Smooth muscle cell (in vitro differentiated cells): ENCODE results near the gene ASB1. TPM values are rescaled to one million over a fixed set of nuclear protein-coding genes. Genes with fewer than 3 reads are reported as not detected.

Source experiments
- DNase-seq: peaks from one replicate; lab custom pipeline; 2025; ENCODE audit not compliant: unreplicated experiment; lab: John Stamatoyannopoulos, UW
- H2AFZ ChIP-seq: fragments of 200-600 bp; sonication (generic); 2 replicates; pipeline ENCODE4 v1.6.0; 2016; ENCODE audit warnings: antibody characterized with exemption, low read depth, mild to moderate bottlenecking
- H3F3A ChIP-seq: fragments of 200-600 bp; sonication (generic); 2 replicates; pipeline ENCODE4 v1.6.0; 2017; ENCODE audit warnings: antibody characterized with exemption, low read depth
- H3K27ac ChIP-seq: fragments of 200-600 bp; sonication (generic); 2 replicates; pipeline ENCODE4 v1.5.1; 2016; ENCODE audit warnings: low read depth, mild to moderate bottlenecking
- H3K27me3 ChIP-seq: fragments of 200-600 bp; sonication (generic); 2 replicates; pipeline ENCODE4 v1.6.1; 2016; ENCODE audit warnings: low read depth, mild to moderate bottlenecking
- H3K36me3 ChIP-seq: fragments of 200-600 bp; sonication (generic); 2 replicates; pipeline ENCODE4 v1.5.1; 2016; ENCODE audit warnings: low read depth
- H3K4me1 ChIP-seq: fragments of 200-600 bp; sonication (generic); 2 replicates; pipeline ENCODE4 v1.5.1; 2016; ENCODE audit warnings: low read depth
- H3K4me2 ChIP-seq: fragments of 200-600 bp; sonication (generic); 2 replicates; pipeline ENCODE4 v1.6.0; 2016; ENCODE audit warnings: mild to moderate bottlenecking
- H3K4me3 ChIP-seq: fragments of 200-600 bp; sonication (generic); 2 replicates; pipeline ENCODE4 v1.5.1; 2016; ENCODE audit warnings: mild to moderate bottlenecking
- H3K79me2 ChIP-seq: fragments of 200-600 bp; sonication (generic); 2 replicates; pipeline ENCODE4 v1.6.0; 2016; ENCODE audit warnings: low read depth, mild to moderate bottlenecking
- H3K9ac ChIP-seq: fragments of 200-600 bp; sonication (generic); 2 replicates; pipeline ENCODE4 v1.6.0; 2016; ENCODE audit warnings: low read depth
- H3K9me3 ChIP-seq: fragments of 200-600 bp; sonication (generic); replicated peaks from 2 replicates; pipeline ENCODE4 v1.5.1; 2016; ENCODE audit warnings: low read depth
- H4K20me1 ChIP-seq: fragments of 200-600 bp; sonication (generic); 2 replicates; pipeline ENCODE4 v1.6.0; 2016; ENCODE audit warnings: low read depth
- WGBS: methylation state at CpG from one replicate; pipeline ENCODE4 v1.1.7; 2016; ENCODE audit warnings: low lambda C conversion rate; 5-methylcytosine and 5-hydroxymethylcytosine counted together
- polyA plus RNA-seq: library from polyadenylated mRNA; unstranded; fragments of >200 nt; fragmentation: Nextera tagmentation; extraction: Ambion mirVana; gene quantifications from 2 replicates; pipeline ENCODE4 v1.2.1, GENCODE V29; 2016
- total RNA-seq: library from RNA; depleted of rRNA; stranded (reverse); fragments of >200 nt; gene quantifications from 2 replicates; pipeline ENCODE4 v1.2.3, GENCODE V29; 2014
- TF ChIP-seq, protein P1 (sequence below): fragments of 200-600 bp; sonication (generic); IDR thresholded peaks from 2 replicates; pipeline ENCODE4 v1.5.1; 2017; ENCODE audit warnings: borderline replicate concordance, mild to moderate bottlenecking, antibody characterized with exemption; ENCODE audit not compliant: insufficient read depth, poor library complexity, severe bottlenecking

ASB1 gene
- total and polyA plus RNA-seq, 2 experiments from 2014 or later: 24.8 to 27.3 TPM

DNA sequence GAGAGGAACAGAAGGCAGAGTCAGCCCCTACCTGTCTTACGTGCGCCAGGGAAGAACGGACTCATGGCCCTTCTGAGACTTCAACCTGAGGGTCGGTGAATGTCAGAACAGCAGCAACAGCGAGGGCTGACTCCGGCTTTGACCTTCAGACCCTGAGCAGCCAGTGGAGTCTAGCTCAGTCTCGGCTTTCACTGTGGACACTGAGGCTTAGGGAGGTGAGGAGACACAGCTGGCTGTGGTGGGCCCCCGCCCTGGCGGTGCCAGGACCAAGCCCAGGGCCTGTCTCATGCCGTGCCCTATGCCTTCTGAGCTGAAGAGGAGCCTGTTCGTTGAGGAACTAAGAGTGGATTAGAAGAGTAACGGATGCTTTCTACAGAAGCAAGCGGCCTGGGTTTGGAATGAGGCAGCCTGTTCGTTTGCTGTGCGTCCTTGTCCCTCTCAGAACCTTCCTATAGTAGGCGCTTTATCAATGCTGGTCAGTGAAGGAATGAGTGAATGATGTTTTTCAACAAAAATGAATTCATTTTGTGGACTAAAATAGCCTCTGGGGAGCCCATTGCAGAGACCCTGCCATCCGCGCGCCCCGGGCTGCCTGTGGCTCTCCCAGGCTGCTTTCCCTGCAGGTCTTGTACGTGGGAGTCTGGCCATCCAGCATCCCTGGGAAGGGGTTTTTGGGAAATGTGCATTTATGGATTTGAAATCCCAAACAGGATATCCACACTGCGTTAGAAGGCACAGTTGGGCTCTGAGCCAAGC is 38.9 kb downstream of the ASB1 start:
- Histone ChIP-seq H3K4me2 (no peak overlapping the region), H3K36me3 (no peaks in the 10 kb centered on the region), H3F3A (no peaks in the 10 kb centered on the region), H4K20me1 (no peaks in the 10 kb centered on the region), H3K4me1 (no peaks in the 10 kb centered on the region), H3K79me2 (no peaks in the 10 kb centered on the region), H3K27ac (no peak overlapping the region), H3K9ac (no peak overlapping the region), H3K4me3 (no peak overlapping the region), H3K27me3 (no peaks in the 10 kb centered on the region), H3K9me3 (no peaks in the 10 kb centered on the region), H2AFZ (no peak overlapping the region)
- WGBS: 91% methylated on average over 22 of the region's 22 CpGs
- DNase-seq: no peak
- TF ChIP-seq, protein P1, sequence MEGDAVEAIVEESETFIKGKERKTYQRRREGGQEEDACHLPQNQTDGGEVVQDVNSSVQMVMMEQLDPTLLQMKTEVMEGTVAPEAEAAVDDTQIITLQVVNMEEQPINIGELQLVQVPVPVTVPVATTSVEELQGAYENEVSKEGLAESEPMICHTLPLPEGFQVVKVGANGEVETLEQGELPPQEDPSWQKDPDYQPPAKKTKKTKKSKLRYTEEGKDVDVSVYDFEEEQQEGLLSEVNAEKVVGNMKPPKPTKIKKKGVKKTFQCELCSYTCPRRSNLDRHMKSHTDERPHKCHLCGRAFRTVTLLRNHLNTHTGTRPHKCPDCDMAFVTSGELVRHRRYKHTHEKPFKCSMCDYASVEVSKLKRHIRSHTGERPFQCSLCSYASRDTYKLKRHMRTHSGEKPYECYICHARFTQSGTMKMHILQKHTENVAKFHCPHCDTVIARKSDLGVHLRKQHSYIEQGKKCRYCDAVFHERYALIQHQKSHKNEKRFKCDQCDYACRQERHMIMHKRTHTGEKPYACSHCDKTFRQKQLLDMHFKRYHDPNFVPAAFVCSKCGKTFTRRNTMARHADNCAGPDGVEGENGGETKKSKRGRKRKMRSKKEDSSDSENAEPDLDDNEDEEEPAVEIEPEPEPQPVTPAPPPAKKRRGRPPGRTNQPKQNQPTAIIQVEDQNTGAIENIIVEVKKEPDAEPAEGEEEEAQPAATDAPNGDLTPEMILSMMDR: no peak

DNA sequence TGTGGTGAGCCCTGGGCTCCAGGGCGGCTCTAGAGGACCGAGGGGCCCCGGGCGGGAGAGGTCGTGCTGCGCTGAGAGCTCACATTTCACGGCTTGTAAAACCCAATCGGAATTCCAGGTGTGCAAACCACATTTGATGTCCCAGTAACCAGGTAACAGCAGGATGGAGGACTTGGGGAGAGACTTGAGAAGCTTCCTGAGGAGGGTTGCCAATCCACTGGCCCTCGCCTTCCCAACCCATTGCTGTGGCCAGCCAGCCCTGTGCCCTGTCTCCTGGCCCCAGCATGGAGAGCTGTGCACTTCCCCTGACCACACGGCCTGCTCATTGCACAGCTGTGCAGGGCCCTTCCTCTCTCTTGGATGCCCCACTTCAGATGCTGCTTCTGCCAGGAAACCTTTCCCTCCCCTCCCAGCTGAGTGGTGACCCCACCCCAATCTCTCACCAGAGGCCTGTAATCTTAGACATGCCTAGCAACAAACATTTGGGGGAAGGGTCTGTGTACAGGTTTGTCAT is 39.6 kb downstream of the ASB1 start:
- no peak overlapping the region for H3K9ac ChIP-seq
- no peaks in the 10 kb centered on the region for H3K79me2 ChIP-seq
- no peaks in the 10 kb centered on the region for H3K27me3 ChIP-seq
- no peak overlapping the region for H3K4me2 ChIP-seq
- H3K4me3 ChIP-seq: no peak overlapping the region
- 92% methylated on average over 10 of the region's 10 CpGs for WGBS
- no peaks in the 10 kb centered on the region for H3K36me3 ChIP-seq
- no peaks in the 10 kb centered on the region for H3F3A ChIP-seq
- DNase-seq: no peak
- H3K27ac ChIP-seq: no peak overlapping the region
- H3K4me1 ChIP-seq: no peaks in the 10 kb centered on the region
- H4K20me1 ChIP-seq: no peaks in the 10 kb centered on the region
- no peak overlapping the region for H2AFZ ChIP-seq
- TF ChIP-seq, protein P1: no peak
- H3K9me3 ChIP-seq: no peaks in the 10 kb centered on the region

DNA sequence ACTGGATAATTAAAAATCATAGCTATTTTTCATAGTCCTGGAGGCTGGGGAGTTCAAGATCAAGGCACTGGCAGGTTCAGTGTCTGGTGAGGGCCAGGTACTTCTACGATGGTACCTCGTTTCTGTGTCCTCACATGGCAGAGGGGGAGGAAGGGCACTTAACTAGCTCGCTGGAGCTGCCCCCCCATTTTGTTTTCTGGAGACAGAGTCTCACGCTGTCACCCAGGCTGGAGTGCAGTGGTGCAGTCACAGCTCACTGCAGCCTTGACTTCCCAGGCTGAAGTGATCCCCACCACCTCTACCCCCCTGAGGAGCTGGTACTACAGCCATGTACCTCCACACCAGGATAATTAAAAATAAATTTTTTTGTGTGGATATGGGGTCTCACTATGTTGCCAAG is 40.3 kb downstream of the ASB1 start:
- no peaks in the 10 kb centered on the region for H3F3A ChIP-seq
- no peaks in the 10 kb centered on the region for H3K4me1 ChIP-seq
- H4K20me1 ChIP-seq: no peaks in the 10 kb centered on the region
- TF ChIP-seq, protein P1: no peak
- no peak overlapping the region for H3K9ac ChIP-seq
- no peak overlapping the region for H3K4me2 ChIP-seq
- no peak overlapping the region for H3K4me3 ChIP-seq
- H3K27ac ChIP-seq: no peak overlapping the region
- no peaks in the 10 kb centered on the region for H3K9me3 ChIP-seq
- no peak for DNase-seq
- no peak overlapping the region for H2AFZ ChIP-seq
- no peaks in the 10 kb centered on the region for H3K36me3 ChIP-seq
- H3K27me3 ChIP-seq: no peaks in the 10 kb centered on the region
- 89% methylated on average over 4 of the region's 4 CpGs for WGBS
- H3K79me2 ChIP-seq: no peaks in the 10 kb centered on the region

DNA sequence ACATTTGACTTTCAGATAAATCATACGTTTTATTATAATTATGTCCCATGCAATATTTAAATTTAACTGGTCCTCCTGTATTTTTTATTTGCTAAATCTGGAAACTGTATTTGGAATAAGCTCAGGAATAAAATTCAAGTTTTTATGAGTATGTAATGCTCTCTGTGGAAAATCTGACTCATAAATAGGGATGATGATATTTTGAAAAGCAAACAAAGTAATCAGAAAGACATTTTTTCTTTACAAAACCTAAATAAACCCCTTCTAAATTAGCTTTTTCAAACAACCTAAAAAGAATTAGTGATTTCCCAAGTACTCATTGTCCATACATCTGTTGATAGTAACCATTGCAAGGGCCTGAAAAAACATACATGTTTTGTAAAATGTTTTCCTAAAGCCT is 41.1 kb downstream of the ASB1 start:
- TF ChIP-seq, protein P1: no peak

More for the DNA sequence above, 41.1 kb downstream of the ASB1 start:
- no peaks in the 10 kb centered on the region for H3K79me2 ChIP-seq
- no peaks in the 10 kb centered on the region for H3K27me3 ChIP-seq
- 74% methylated on average over 1 of the region's 1 CpG for WGBS
- H2AFZ ChIP-seq: no peak overlapping the region
- no peak overlapping the region for H3K4me2 ChIP-seq
- H3K27ac ChIP-seq: no peak overlapping the region
- no peaks in the 10 kb centered on the region for H4K20me1 ChIP-seq
- DNase-seq: no peak
- H3F3A ChIP-seq: no peaks in the 10 kb centered on the region
- no peak overlapping the region for H3K9ac ChIP-seq
- H3K4me3 ChIP-seq: no peak overlapping the region
- no peaks in the 10 kb centered on the region for H3K36me3 ChIP-seq
- no peaks in the 10 kb centered on the region for H3K9me3 ChIP-seq
- no peaks in the 10 kb centered on the region for H3K4me1 ChIP-seq
